Ishikawa (cell line): Measurements from ENCODE around the gene PMM1.

ENCODE experiments used
- EGR1 ChIP-seq: IDR thresholded peaks from 2 replicates; pipeline ENCODE4 v1.6.1; 2012
- FOXM1 ChIP-seq: IDR thresholded peaks from 2 replicates; pipeline ENCODE4 v1.6.1; 2012; ENCODE audit warnings: low read depth, borderline replicate concordance
- MAX ChIP-seq: IDR thresholded peaks from 2 replicates; pipeline ENCODE4 v1.6.1; 2012
- NFIC ChIP-seq: IDR thresholded peaks from 2 replicates; pipeline ENCODE4 v1.6.1; 2012
- RAD21 ChIP-seq: IDR thresholded peaks from 2 replicates; pipeline ENCODE4 v1.6.1; 2012; ENCODE audit warnings: low read depth
- REST ChIP-seq: IDR thresholded peaks from 2 replicates; pipeline ENCODE4 v1.6.1; 2012; ENCODE audit warnings: low read depth, mild to moderate bottlenecking
- USF1 ChIP-seq: IDR thresholded peaks from 2 replicates; pipeline ENCODE4 v1.6.1; 2012

DNA sequence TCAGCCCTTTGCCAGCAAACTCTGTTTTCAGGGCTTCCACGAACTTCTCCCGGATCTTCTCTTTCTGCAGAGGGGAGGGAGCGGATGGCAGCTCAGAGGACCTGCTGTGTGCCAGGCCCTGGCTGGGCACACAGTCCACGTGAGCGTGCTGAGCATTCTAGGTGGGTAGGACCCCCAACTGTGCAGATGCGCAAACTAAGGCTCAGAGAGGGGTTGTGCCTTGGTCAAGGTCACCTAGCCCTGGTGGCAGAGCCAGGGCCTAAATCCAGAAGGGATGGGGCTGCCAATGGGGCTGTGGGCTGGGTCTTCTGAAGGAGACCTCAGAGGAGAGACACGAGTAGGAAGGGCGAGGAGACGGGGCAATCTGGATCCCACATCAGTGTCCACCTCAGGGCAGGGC lies 10.8 kb downstream of the PMM1 start:
- TF ChIP-seq RAD21 (no peak), MAX (no peak), REST (no peak), USF1 (no peak), EGR1 (no peak), NFIC (no peak), FOXM1 (no peak)
